ENCODE results near the gene CYP46A1.
"Not testable (repeated sequence)": the region's sequence is repeated elsewhere in the genome, so short reads cannot be mapped to it uniquely, and the experiment has no call there.

CYP46A1 gene

GRCh38 chr14:99683619-99684409 is at the start of gene CYP46A1:
Gene CYP46A1 (plus strand): TSS chr14:99684298. CDS start chr14:99684418, 120 bp downstream.
- TF ChIP-seq, protein P1, sequence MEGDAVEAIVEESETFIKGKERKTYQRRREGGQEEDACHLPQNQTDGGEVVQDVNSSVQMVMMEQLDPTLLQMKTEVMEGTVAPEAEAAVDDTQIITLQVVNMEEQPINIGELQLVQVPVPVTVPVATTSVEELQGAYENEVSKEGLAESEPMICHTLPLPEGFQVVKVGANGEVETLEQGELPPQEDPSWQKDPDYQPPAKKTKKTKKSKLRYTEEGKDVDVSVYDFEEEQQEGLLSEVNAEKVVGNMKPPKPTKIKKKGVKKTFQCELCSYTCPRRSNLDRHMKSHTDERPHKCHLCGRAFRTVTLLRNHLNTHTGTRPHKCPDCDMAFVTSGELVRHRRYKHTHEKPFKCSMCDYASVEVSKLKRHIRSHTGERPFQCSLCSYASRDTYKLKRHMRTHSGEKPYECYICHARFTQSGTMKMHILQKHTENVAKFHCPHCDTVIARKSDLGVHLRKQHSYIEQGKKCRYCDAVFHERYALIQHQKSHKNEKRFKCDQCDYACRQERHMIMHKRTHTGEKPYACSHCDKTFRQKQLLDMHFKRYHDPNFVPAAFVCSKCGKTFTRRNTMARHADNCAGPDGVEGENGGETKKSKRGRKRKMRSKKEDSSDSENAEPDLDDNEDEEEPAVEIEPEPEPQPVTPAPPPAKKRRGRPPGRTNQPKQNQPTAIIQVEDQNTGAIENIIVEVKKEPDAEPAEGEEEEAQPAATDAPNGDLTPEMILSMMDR (IDR thresholded peaks at IDR 0.05; ENCODE audit: extremely low read depth, missing control alignments) = no peak
- peak; percentile 100 for DNase-seq (ENCODE audit: low spot score)

DNA sequence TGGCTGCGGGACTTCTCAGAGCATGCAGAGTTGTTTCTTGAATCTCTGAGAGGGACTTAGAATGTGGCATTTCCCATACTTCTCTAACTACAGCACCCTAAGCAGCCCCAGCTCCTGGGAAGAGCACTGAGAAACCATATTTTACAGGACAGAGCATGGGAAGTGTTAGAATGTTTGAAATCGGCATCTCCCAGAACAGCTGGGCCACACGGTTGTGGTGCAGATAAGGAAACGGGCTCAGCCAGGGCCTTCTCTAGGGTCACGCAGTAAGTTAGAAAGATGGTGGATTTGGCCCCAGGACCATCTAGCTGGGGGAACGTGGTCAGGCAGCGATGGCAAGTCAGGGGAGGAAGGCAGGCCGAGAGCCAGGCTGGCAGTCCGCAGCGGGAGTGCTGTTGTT is 49.7 kb upstream of the CYP46A1 start:
- TF ChIP-seq, protein P1 (IDR thresholded peaks at IDR 0.05; ENCODE audit: extremely low read depth, missing control alignments) = no peak
- DNase-seq (ENCODE audit: low spot score) = no peak

- no peak for DNase-seq (ENCODE audit: low spot score)
- TF ChIP-seq, protein P1 (IDR thresholded peaks at IDR 0.05; ENCODE audit: extremely low read depth, missing control alignments) = no peak
These were observed 49.0 kb upstream of the CYP46A1 start for GRCh38 chr14:99635116-99635515.

DNA sequence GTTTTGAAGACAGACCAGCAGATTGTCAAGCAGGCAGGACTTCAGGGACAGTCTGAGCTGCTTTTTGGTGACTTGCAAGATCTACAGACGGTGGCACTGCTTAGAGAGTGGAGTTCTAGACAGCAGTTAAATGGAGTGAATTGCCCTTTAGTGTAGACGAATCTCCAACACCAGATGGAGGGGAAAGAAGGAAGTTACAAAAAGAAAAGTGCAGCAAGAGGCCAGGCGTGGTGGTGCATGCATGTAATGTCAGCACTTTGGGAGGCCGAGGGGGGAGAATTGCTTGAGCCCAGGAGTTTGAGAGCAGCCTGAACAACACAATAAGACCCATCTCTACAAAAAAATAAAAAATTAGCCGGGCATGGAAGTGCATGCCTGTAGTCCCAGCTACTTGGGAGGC is 47.6 kb upstream of the CYP46A1 start:
- no peak for DNase-seq (ENCODE audit: low spot score)
- TF ChIP-seq, protein P1 (IDR thresholded peaks at IDR 0.05; ENCODE audit: extremely low read depth, missing control alignments) = no peak

- TF ChIP-seq, protein P1 (IDR thresholded peaks at IDR 0.05; ENCODE audit: extremely low read depth, missing control alignments) = no peak
- DNase-seq (ENCODE audit: low spot score) = no peak
These were observed 46.5 kb upstream of the CYP46A1 start for GRCh38 chr14:99637624-99638023.

DNA sequence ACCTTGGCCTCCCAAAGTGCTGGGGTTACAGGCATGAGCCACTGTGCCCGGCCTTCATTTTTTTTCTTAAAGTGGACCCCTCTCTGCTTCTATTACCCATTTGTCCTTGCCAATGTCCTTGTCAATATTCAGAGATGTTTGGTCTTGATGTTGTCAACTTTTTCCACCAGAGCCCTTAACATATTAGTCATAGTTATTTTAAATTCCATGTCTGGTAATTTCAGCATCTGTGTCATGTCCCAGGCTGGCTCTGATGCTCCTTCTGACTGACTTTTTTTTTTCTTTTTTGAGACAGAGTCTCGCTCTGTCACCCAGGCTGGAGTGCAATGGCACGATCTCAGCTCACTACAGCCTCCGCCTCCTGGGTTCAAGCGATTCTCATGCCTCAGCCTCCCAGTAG is 41.3 kb upstream of the CYP46A1 start:
- DNase-seq (ENCODE audit: low spot score) = not testable (repeated sequence)

DNA sequence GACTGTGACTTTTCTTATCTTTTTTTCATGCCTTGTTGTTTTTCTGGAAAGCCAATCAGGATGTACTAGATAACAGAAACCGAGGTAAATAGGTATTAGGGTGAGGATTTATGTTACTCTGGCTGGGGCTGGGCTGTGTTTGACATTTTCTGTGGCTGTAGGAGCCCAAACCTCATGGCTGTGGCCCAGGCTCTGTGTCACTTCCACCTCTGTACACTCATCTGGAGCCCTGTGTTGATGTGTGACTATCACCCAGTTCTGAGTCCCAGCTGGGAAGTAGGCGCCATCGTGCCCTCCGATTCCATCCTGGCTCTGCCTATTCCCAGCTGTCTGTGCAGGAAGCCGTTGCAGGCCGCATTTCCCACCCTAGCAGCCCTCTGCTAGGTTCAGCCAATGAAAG is 40.8 kb upstream of the CYP46A1 start:
- no peak for DNase-seq (ENCODE audit: low spot score)
- TF ChIP-seq, protein P1 (IDR thresholded peaks at IDR 0.05; ENCODE audit: extremely low read depth, missing control alignments) = no peak

DNA sequence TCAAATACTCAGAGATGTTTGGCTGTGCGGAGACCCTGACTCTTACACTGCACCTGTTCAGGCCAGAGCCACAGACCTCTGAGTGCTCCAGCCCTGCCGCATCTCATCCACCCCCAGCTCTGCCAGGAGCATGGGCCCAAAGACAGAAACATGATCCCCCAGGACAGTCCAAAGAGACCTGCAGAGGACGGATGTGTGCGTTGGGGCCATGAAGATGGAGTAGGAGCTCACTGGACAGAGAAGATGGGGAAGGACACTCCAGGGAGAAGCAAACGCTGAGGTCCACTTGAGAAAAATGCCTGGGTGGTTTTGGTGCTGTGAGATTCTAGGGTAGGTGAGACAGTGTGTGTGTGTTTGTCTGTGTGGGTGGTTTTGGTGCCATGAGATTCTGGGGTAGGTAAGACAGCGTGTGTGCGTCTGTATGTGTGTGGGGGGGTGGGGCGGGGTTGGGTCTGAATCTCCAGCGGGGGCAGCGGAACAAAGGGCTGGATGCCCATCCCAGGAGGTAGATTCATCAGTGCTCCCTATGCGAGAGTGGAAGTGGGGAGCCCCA is 40.0 kb upstream of the CYP46A1 start:
- TF ChIP-seq, protein P1 (IDR thresholded peaks at IDR 0.05; ENCODE audit: extremely low read depth, missing control alignments) = no peak
- no peak for DNase-seq (ENCODE audit: low spot score)

Data from GM20000 (cell line).